Endothelial cell of umbilical vein (primary cell): ENCODE results near the gene ELL2. TPM values are rescaled to one million over a fixed set of nuclear protein-coding genes. Genes with fewer than 3 reads are reported as not detected.

ENCODE experiments used
- BruUV-seq: library from RNA; stranded (reverse); fragments of 400-500 nt; replicated peaks from 2 replicates; lab custom pipeline; 2021; lab: Mats Ljungman, UMichigan
- CTCF ChIA-PET: fragments of 300-600, 350-600 bp; sonication (Branson Sonifier 250); formaldehyde crosslinking; loops from one replicate; lab custom pipeline; 2021; ENCODE audit warnings: antibody characterized with exemption, inconsistent platforms; lab: Charles Lee
- POLR2A ChIA-PET: fragments of 300-600, 350-600 bp; sonication (Branson Sonifier 250); formaldehyde crosslinking; loops from one replicate; lab custom pipeline; 2021; ENCODE audit warnings: antibody characterized with exemption, inconsistent platforms; lab: Charles Lee
- DNase-seq: peaks from one replicate; pipeline ENCODE4 v3.0.0-alpha.2; 2011; ENCODE audit warnings: low read depth, low spot score
- FAIRE-seq: peaks from 2 replicates; lab custom pipeline; 2011; peaks lifted over from hg19 to GRCh38; lab: Jason Lieb, UNC
- H2AFZ ChIP-seq: 2 replicates; pipeline ENCODE4 v1.6.0; 2012; ENCODE audit warnings: low read depth, low read length, control low read depth, inconsistent platforms
- H3K27ac ChIP-seq: 2 replicates; pipeline ENCODE4 v1.5.1; 2011; ENCODE audit warnings: low read depth, mild to moderate bottlenecking, control low read depth, low read length, moderate library complexity; ENCODE audit not compliant: insufficient read depth
- H3K27me3 ChIP-seq, 2 experiments: 2 replicates each; pipeline versions ENCODE4 v1.6.0 to v1.6.1; 2011; ENCODE audit warnings: low read length in 2 of 2, mixed read lengths in 1 of 2; ENCODE audit not compliant: control insufficient read depth in 2 of 2, insufficient read depth in 2 of 2
- H3K36me3 ChIP-seq, 2 experiments: 2 replicates in 1 of 2; 3 replicates in 1 of 2; pipeline ENCODE4 v1.5.1; 2011; ENCODE audit warnings: low read length in 2 of 2, mild to moderate bottlenecking in 1 of 2, moderate library complexity in 1 of 2; ENCODE audit not compliant: control insufficient read depth in 2 of 2, insufficient read depth in 2 of 2; ENCODE audit errors: extremely low read depth in 1 of 2
- H3K4me1 ChIP-seq: 3 replicates; pipeline ENCODE4 v1.5.1; 2011; ENCODE audit warnings: mild to moderate bottlenecking, low read length; ENCODE audit not compliant: control insufficient read depth, insufficient read depth; ENCODE audit errors: extremely low read depth
- H3K4me2 ChIP-seq: 2 replicates; pipeline ENCODE4 v1.6.1; 2011; ENCODE audit warnings: low read length, control low read depth, mixed read lengths; ENCODE audit not compliant: insufficient read depth
- H3K4me3 ChIP-seq, 3 experiments: fragments of 200-600 bp in 1 of 3; sonication (generic), shearing (Covaris generic) in 1 of 3; replicated peaks in 1 of 3; 2 replicates each; pipeline ENCODE4 v1.5.1; 2011 to 2016; ENCODE audit warnings: control low read depth in 3 of 3, low read length in 3 of 3, mild to moderate bottlenecking in 2 of 3, inconsistent platforms in 1 of 3, low read depth in 1 of 3, moderate library complexity in 1 of 3; ENCODE audit not compliant: insufficient read depth in 1 of 3
- H3K79me2 ChIP-seq: 2 replicates; pipeline ENCODE4 v1.6.0; 2012; ENCODE audit warnings: low read length, inconsistent platforms; ENCODE audit not compliant: control insufficient read depth, insufficient read depth
- H3K9ac ChIP-seq: replicated peaks from 2 replicates; pipeline ENCODE3; 2011; ENCODE audit warnings: low read length, control low read depth; ENCODE audit not compliant: insufficient read depth; ENCODE audit errors: extremely low read depth
- H3K9me1 ChIP-seq: replicated peaks from 3 replicates; pipeline ENCODE4 v1.6.0; 2011; ENCODE audit warnings: mild to moderate bottlenecking, low read length; ENCODE audit not compliant: control insufficient read depth, insufficient read depth; ENCODE audit errors: extremely low read depth
- H3K9me3 ChIP-seq: replicated peaks from 2 replicates; pipeline ENCODE4 v1.5.1; 2012; ENCODE audit warnings: low read length, inconsistent platforms; ENCODE audit not compliant: control insufficient read depth, insufficient read depth
- H4K20me1 ChIP-seq: replicated peaks from 2 replicates; pipeline ENCODE3; 2011; ENCODE audit warnings: mild to moderate bottlenecking, low read length; ENCODE audit not compliant: control insufficient read depth, insufficient read depth; ENCODE audit errors: extremely low read depth
- EZH2 ChIP-seq: IDR thresholded peaks from 2 replicates; pipeline ENCODE4 v1.6.1; 2012; ENCODE audit warnings: borderline replicate concordance, low read depth, mild to moderate bottlenecking, moderate library complexity, low read length, inconsistent platforms; ENCODE audit not compliant: severe bottlenecking
- GATA2 ChIP-seq: IDR thresholded peaks from 2 replicates; pipeline ENCODE4 v1.7.0; 2011; ENCODE audit warnings: low read depth, mild to moderate bottlenecking, moderate library complexity, mixed read lengths, low read length; ENCODE audit not compliant: insufficient read length, insufficient read depth
- MYC ChIP-seq: IDR thresholded peaks from one replicate; pipeline ENCODE4 v1.6.1; 2011; ENCODE audit warnings: mild to moderate bottlenecking, low read depth, low read length
- POLR2A ChIP-seq: IDR thresholded peaks from 2 replicates; pipeline ENCODE4 v1.6.1; 2012; ENCODE audit warnings: low read depth, mild to moderate bottlenecking, control low read depth, low read length
- POLR2AphosphoS5 ChIP-seq: IDR thresholded peaks from 2 replicates; pipeline ENCODE4 v1.6.1; 2012; ENCODE audit warnings: low read depth, mild to moderate bottlenecking, control low read depth, low read length, moderate library complexity; ENCODE audit not compliant: insufficient read depth
- dilution Hi-C: fragments of 300-500 bp; cut with MboI; formaldehyde crosslinking; loops from one replicate; pipeline ENCODE4 v1.15.0; 2019; ENCODE audit warnings: low sequenced_read_pairs; ENCODE audit not compliant: extremely low pct_ligation_motif_present
- intact Hi-C: fragments of 100-400 bp; cut with micrococcal nuclease; formaldehyde crosslinking; loops from one replicate; pipeline ENCODE4 v1.10.0; 2022
- polyA plus RNA-seq, 4 experiments: library from polyadenylated mRNA; depleted of rRNA in 3 of 4; stranded (reverse) in 3 of 4; unstranded in 1 of 4; fragments of >200 nt; gene quantifications; 2 replicates each; pipeline versions ENCODE4 v1.2.1 to v1.2.3, GENCODE V29; 2011 to 2012; ENCODE audit warnings: missing spikeins in 1 of 4
- total RNA-seq: library from RNA; stranded (reverse); gene quantifications from 2 replicates; pipeline ENCODE4 v1.2.3, GENCODE V29; 2021
- TF ChIP-seq, protein P1 (sequence below), 2 donors: IDR thresholded peaks; 1 replicate in 1 of 2; 2 replicates in 1 of 2; pipeline ENCODE4 v1.5.1; 2011; ENCODE audit warnings: low read length in 2 of 2, mild to moderate bottlenecking in 2 of 2, moderate library complexity in 2 of 2, control low read depth in 1 of 2, inconsistent platforms in 1 of 2, low read depth in 1 of 2; ENCODE audit not compliant: insufficient read depth in 1 of 2; ENCODE audit errors: extremely low read depth in 1 of 2

ELL2 gene
- total and polyA plus RNA-seq, 2 donors (not counting 3 experiments of a cell fraction or from before 2014, with no cell fraction given): 6.8 to 26.0 TPM

DNA sequence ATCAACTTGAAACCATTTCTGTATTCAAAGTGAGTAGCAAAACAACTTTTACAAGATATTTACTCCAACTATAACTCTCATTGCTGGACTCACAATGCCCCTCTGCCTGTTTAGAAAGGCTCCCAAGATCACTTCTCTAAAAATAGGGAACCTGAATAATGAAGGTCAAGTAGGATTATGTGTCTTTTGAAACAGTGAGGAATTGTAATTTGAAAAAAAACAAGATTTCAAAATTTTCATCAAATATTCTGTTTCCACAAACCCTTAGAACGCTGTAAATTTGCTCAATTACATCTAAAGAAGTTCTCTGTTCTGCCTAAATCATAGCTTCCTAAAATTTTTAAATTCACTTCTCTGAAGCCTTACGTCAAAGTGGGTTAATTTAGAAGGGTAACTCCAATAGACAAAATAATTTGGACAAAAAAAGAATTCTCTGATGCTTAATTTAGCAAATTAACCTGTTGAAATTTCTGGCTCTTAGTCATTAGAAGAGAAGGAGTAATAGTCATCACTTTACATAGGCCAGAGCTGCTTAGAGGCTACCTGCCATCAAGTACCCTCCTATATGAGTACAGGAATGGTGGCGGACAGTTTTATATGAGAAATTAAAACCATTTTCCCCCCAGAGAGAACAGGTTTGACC is 4.0 kb downstream of the ELL2 start:
- intact Hi-C loops (no loop called here), dilution Hi-C loops (loop anchor here (25.0 kb wide), 1 partner anchor 380 kb away; no protein-coding TSS in a partner anchor)
- Histone ChIP-seq H3K4me2 (no peak overlapping the region), H3K79me2 (peaks cover 69% of the 10 kb centered on the region), H3K9me3 (no peaks in the 10 kb centered on the region), H3K4me1 (peaks cover 17% of the 10 kb centered on the region), H3K4me3 (no peak overlapping the region), H3K27me3 (no peaks in the 10 kb centered on the region), H3K9me1 (no peaks in the 10 kb centered on the region), H3K36me3 (no peaks in the 10 kb centered on the region), H2AFZ (no peak overlapping the region), H4K20me1 (no peaks in the 10 kb centered on the region), H3K27ac (no peak overlapping the region), H3K9ac (no peak overlapping the region)
- no TSS peak for BruUV-seq
- ChIA-PET CTCF (interaction anchor here (0.8 to 7.0 kb wide), 4 partner anchors 11 to 380 kb away, joined by 3 to 107 read pairs (median 6); no protein-coding TSS in a partner anchor), POLR2A (no interaction called here)
- FAIRE-seq (no peak), DNase-seq (no peak)
- TF ChIP-seq POLR2A (no peak), MYC (no peak), EZH2 (no peak), GATA2 (no peak), POLR2AphosphoS5 (no peak)
- TF ChIP-seq, protein P1, sequence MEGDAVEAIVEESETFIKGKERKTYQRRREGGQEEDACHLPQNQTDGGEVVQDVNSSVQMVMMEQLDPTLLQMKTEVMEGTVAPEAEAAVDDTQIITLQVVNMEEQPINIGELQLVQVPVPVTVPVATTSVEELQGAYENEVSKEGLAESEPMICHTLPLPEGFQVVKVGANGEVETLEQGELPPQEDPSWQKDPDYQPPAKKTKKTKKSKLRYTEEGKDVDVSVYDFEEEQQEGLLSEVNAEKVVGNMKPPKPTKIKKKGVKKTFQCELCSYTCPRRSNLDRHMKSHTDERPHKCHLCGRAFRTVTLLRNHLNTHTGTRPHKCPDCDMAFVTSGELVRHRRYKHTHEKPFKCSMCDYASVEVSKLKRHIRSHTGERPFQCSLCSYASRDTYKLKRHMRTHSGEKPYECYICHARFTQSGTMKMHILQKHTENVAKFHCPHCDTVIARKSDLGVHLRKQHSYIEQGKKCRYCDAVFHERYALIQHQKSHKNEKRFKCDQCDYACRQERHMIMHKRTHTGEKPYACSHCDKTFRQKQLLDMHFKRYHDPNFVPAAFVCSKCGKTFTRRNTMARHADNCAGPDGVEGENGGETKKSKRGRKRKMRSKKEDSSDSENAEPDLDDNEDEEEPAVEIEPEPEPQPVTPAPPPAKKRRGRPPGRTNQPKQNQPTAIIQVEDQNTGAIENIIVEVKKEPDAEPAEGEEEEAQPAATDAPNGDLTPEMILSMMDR (IDR thresholded peaks at IDR 0.05; ENCODE audit: extremely low read depth in 1 of 2, insufficient read depth in 1 of 2, low read depth in 1 of 2, low read length in 2 of 2): no peak
